SK-N-SH (cell line): ENCODE results near the gene SLX4IP.

Source experiments
- EP300 ChIP-seq, 2 experiments: IDR thresholded peaks; 2 replicates each; pipeline versions ENCODE4 v1.4.0 to v1.6.1; 2012; ENCODE audit warnings: borderline replicate concordance in 1 of 2, low read depth in 1 of 2, low read length in 1 of 2
- EZH2phosphoT487 ChIP-seq: fragments of 200-600 bp; sonication (generic); IDR thresholded peaks from 2 replicates; pipeline ENCODE4 v1.6.1; 2017; ENCODE audit warnings: low read depth, mixed run types, mild to moderate bottlenecking, antibody characterized with exemption, moderate library complexity, borderline replicate concordance
- GABPA ChIP-seq: IDR thresholded peaks from 2 replicates; pipeline ENCODE4 v1.4.0; 2012; ENCODE audit warnings: low read depth, mild to moderate bottlenecking
- NRF1 ChIP-seq: IDR thresholded peaks from 2 replicates; pipeline ENCODE4 v1.6.1; 2012; ENCODE audit warnings: low read depth, mild to moderate bottlenecking, low read length
- POLR2AphosphoS5 ChIP-seq: IDR thresholded peaks from 2 replicates; pipeline ENCODE4 v1.6.1; 2012; ENCODE audit warnings: low read depth, low read length
- RAD21 ChIP-seq: IDR thresholded peaks from 2 replicates; pipeline ENCODE4 v1.6.1; 2012; ENCODE audit warnings: mild to moderate bottlenecking, low read length
- RCOR1 ChIP-seq: fragments of 150-350 bp; IDR thresholded peaks from 2 replicates; pipeline ENCODE4 v1.6.1; 2017; ENCODE audit warnings: antibody characterized with exemption, low read length
- TAF1 ChIP-seq: IDR thresholded peaks from 2 replicates; pipeline ENCODE4 v1.6.1; 2012; ENCODE audit warnings: low read depth, mild to moderate bottlenecking, low read length, moderate library complexity, borderline replicate concordance
- YY1 ChIP-seq: IDR thresholded peaks from 2 replicates; pipeline ENCODE4 v1.4.0; 2012; ENCODE audit warnings: low read depth, mild to moderate bottlenecking
- TF ChIP-seq, protein P1 (sequence below): fragments of 200-600 bp; sonication (generic); IDR thresholded peaks from 2 replicates; pipeline ENCODE4 v1.6.1; 2017; ENCODE audit warnings: antibody characterized with exemption, mild to moderate bottlenecking, moderate library complexity
- TF ChIP-seq, protein P2 (sequence below): IDR thresholded peaks from 2 replicates; pipeline ENCODE4 v1.6.1; 2012; ENCODE audit warnings: mild to moderate bottlenecking, low read depth, low read length, moderate library complexity

DNA sequence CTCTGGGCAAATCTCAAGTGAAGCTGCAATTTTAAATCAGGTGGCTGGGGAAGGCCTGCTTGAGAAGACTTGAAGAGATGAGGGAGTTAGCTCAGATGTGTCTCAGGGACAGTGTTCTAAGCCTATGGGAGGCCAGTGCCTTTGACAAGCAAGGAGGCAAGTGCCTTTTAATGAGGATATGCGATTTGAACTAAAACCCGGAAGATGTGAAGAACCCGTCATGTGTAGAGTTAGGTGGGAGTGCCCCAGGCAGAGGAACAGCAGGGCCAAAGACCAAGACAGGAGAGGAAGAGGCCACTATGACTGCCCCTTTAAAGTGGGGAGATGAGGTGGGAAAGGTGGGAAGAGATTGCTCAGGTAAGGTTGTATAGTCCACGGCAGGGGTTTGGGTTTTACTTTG is 71.9 kb downstream of the SLX4IP start:
- TF ChIP-seq NRF1 (no peak), EZH2phosphoT487 (no peak), RCOR1 (no peak), GABPA (no peak), TAF1 (no peak), POLR2AphosphoS5 (no peak), RAD21 (no peak), EP300 (IDR thresholded peaks at IDR 0.05; ENCODE audit: borderline replicate concordance in 1 of 2, low read depth in 1 of 2, low read length in 1 of 2) (no peak), YY1 (no peak)
- TF ChIP-seq, protein P1, sequence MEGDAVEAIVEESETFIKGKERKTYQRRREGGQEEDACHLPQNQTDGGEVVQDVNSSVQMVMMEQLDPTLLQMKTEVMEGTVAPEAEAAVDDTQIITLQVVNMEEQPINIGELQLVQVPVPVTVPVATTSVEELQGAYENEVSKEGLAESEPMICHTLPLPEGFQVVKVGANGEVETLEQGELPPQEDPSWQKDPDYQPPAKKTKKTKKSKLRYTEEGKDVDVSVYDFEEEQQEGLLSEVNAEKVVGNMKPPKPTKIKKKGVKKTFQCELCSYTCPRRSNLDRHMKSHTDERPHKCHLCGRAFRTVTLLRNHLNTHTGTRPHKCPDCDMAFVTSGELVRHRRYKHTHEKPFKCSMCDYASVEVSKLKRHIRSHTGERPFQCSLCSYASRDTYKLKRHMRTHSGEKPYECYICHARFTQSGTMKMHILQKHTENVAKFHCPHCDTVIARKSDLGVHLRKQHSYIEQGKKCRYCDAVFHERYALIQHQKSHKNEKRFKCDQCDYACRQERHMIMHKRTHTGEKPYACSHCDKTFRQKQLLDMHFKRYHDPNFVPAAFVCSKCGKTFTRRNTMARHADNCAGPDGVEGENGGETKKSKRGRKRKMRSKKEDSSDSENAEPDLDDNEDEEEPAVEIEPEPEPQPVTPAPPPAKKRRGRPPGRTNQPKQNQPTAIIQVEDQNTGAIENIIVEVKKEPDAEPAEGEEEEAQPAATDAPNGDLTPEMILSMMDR, result no peak
- TF ChIP-seq, protein P2, sequence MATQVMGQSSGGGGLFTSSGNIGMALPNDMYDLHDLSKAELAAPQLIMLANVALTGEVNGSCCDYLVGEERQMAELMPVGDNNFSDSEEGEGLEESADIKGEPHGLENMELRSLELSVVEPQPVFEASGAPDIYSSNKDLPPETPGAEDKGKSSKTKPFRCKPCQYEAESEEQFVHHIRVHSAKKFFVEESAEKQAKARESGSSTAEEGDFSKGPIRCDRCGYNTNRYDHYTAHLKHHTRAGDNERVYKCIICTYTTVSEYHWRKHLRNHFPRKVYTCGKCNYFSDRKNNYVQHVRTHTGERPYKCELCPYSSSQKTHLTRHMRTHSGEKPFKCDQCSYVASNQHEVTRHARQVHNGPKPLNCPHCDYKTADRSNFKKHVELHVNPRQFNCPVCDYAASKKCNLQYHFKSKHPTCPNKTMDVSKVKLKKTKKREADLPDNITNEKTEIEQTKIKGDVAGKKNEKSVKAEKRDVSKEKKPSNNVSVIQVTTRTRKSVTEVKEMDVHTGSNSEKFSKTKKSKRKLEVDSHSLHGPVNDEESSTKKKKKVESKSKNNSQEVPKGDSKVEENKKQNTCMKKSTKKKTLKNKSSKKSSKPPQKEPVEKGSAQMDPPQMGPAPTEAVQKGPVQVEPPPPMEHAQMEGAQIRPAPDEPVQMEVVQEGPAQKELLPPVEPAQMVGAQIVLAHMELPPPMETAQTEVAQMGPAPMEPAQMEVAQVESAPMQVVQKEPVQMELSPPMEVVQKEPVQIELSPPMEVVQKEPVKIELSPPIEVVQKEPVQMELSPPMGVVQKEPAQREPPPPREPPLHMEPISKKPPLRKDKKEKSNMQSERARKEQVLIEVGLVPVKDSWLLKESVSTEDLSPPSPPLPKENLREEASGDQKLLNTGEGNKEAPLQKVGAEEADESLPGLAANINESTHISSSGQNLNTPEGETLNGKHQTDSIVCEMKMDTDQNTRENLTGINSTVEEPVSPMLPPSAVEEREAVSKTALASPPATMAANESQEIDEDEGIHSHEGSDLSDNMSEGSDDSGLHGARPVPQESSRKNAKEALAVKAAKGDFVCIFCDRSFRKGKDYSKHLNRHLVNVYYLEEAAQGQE, result no peak
